ENCODE data around the gene FOXL2. TPM values are rescaled to one million over a fixed set of nuclear protein-coding genes. Genes with fewer than 3 reads are reported as not detected.

FOXL2 gene
- total RNA-seq, 1 donor from 2014 or later = 0.26 TPM

GRCh38 chr3:138911621-138912020 is 35.3 kb downstream of the FOXL2 start:
- Histone ChIP-seq H3K36me3 (ENCODE audit: control insufficient read depth, insufficient read depth, low read length) (no peaks in the 10 kb centered on the region), H3K27me3 (ENCODE audit: control insufficient read depth, insufficient read depth, low read length) (no peaks in the 10 kb centered on the region), H3K4me3 (ENCODE audit: low read depth, low read length) (no peak overlapping the region)
- FAIRE-seq = no peak
- no peak for TF ChIP-seq CTCF (IDR thresholded peaks at IDR 0.05; ENCODE audit: insufficient read depth, low read length, severe bottlenecking)
- no peak for DNase-seq (ENCODE audit: low read depth)

DNA sequence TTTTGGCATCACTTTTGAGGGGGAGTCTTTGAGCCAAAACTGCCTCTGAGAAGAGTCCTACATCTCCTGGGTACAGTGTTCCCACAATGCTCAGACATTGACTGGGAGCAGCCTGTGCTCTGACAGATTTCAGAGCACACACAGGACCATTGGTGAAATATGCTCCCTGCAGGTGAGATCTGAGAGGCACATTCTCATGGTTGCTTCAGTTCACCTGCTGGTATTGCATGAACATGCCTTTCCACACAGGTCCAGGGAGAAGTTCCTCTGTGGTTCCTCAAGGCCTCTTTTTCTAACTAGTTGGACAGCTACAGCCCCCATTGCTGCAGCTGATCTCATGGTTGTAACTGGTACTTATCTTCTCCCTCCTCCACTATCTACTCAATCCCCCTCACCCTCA is 37.0 kb downstream of the FOXL2 start:
- H3K4me3 ChIP-seq (ENCODE audit: low read depth, low read length) = no peak overlapping the region
- no peaks in the 10 kb centered on the region for H3K36me3 ChIP-seq (ENCODE audit: control insufficient read depth, insufficient read depth, low read length)
- no peak for TF ChIP-seq CTCF (IDR thresholded peaks at IDR 0.05; ENCODE audit: insufficient read depth, low read length, severe bottlenecking)
- H3K27me3 ChIP-seq (ENCODE audit: control insufficient read depth, insufficient read depth, low read length) = no peaks in the 10 kb centered on the region
- FAIRE-seq (no peak), DNase-seq (ENCODE audit: low read depth) (no peak)

DNA sequence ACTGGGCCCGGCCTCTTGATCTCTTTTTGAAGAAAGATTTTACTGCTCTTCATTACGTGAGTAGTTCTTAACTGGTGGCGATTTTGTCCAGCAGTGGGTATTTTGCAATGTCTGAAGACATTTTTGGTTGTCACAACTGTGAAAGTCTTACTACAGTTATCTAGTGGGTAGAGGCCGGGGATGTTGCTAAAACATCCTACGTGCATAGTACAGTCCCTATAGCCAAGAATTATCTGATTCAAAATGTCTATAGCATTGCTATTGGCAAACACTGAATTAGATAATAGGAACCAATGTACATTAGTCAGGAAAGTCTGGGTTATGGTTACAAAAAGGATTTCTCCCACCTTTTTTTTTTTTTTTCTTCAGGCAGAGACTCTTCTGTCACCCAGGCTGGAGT is 38.1 kb downstream of the FOXL2 start:
- no peak for FAIRE-seq
- TF ChIP-seq CTCF (IDR thresholded peaks at IDR 0.05; ENCODE audit: insufficient read depth, low read length, severe bottlenecking) = no peak
- no peak for DNase-seq (ENCODE audit: low read depth)
- Histone ChIP-seq H3K27me3 (ENCODE audit: control insufficient read depth, insufficient read depth, low read length) (no peaks in the 10 kb centered on the region), H3K4me3 (ENCODE audit: low read depth, low read length) (no peak overlapping the region), H3K36me3 (ENCODE audit: control insufficient read depth, insufficient read depth, low read length) (no peaks in the 10 kb centered on the region)

- no peaks in the 10 kb centered on the region for H3K27me3 ChIP-seq (ENCODE audit: control insufficient read depth, insufficient read depth, low read length)
- FAIRE-seq = no peak
Observed at GRCh38 chr3:138907539-138907938, 39.4 kb downstream of the FOXL2 start.

DNA sequence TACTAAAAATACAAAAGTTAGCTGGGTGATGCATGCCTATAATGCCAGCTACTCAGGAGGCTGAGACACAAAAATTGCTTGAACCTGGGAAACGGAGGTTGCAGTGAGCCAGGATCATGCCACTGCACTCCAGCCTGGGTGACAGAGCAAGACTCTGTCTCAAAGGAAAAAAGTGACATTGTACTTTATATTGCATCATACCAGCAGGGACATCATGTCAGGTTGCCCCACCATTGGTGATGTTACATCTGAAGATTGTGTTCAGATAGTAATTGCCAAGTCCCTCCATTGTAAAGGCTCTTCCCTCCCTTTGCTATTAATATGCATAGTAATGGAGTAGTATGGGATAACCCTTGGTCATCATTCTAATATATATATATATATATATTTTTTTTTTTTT is 44.8 kb downstream of the FOXL2 start:
- Histone ChIP-seq H3K4me3 (ENCODE audit: low read depth, low read length) (no peak overlapping the region), H3K27me3 (ENCODE audit: control insufficient read depth, insufficient read depth, low read length) (no peaks in the 10 kb centered on the region), H3K36me3 (ENCODE audit: control insufficient read depth, insufficient read depth, low read length) (no peaks in the 10 kb centered on the region)
- no peak for FAIRE-seq
- no peak for DNase-seq (ENCODE audit: low read depth)
- no peak for TF ChIP-seq CTCF (IDR thresholded peaks at IDR 0.05; ENCODE audit: insufficient read depth, low read length, severe bottlenecking)

More at GRCh38 chr3:138907539-138907938, 39.4 kb downstream of the FOXL2 start:
- no peak for TF ChIP-seq CTCF (IDR thresholded peaks at IDR 0.05; ENCODE audit: insufficient read depth, low read length, severe bottlenecking)
- DNase-seq (ENCODE audit: low read depth) = no peak
- Histone ChIP-seq H3K36me3 (ENCODE audit: control insufficient read depth, insufficient read depth, low read length) (no peaks in the 10 kb centered on the region), H3K4me3 (ENCODE audit: low read depth, low read length) (no peak overlapping the region)

DNA sequence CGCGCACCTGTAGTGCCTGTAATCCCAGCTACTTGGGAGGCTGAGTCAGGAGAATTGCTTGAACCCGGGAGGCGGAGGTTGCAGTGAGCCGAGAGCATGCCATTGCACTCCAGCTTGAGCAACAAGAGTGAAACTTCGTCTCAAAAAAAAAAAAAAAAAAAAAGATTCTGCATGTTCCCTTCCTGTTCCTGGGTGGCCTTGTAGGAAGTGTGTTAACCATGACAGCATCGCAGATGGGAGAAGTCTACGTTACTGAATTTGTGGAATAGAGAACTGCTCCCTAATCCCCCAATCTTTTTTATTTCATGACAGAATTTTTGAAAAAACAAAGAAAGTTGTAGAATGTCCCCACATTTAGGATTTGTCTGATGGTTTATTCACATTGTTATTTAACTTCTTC is 45.4 kb downstream of the FOXL2 start:
- DNase-seq (ENCODE audit: low read depth) (no peak), FAIRE-seq (no peak)
- no peak overlapping the region for H3K4me3 ChIP-seq (ENCODE audit: low read depth, low read length)
- no peak for TF ChIP-seq CTCF (IDR thresholded peaks at IDR 0.05; ENCODE audit: insufficient read depth, low read length, severe bottlenecking)
- H3K27me3 ChIP-seq (ENCODE audit: control insufficient read depth, insufficient read depth, low read length) = no peaks in the 10 kb centered on the region
- no peaks in the 10 kb centered on the region for H3K36me3 ChIP-seq (ENCODE audit: control insufficient read depth, insufficient read depth, low read length)
